B cell (primary cell): ENCODE measurements around the gene C16orf54. TPM values are rescaled to one million over a fixed set of nuclear protein-coding genes. Genes with fewer than 3 reads are reported as not detected.

Experiments
- ATAC-seq: fragments of 200-7000 bp; cut with Tn5 transposase; one replicate; pipeline ENCODE4 v1.10.0; 2021; ENCODE audit warnings: low read depth, mild to moderate bottlenecking, moderate number of reproducible peaks, moderate library complexity
- CTCF ChIA-PET: fragments of 350-600 bp; sonication (Branson Sonifier 250); formaldehyde crosslinking; loops from one replicate; lab custom pipeline; 2021; ENCODE audit warnings: antibody characterized with exemption, inconsistent platforms; lab: Charles Lee
- POLR2A ChIA-PET: fragments of 350-600 bp; sonication (Branson Sonifier 250); formaldehyde crosslinking; loops from one replicate; lab custom pipeline; 2021; ENCODE audit warnings: antibody characterized with exemption; lab: Charles Lee
- DNase-seq: peaks from one replicate; pipeline ENCODE4 v3.0.0; 2013
- H2AFZ ChIP-seq: 2 replicates; pipeline ENCODE4 v1.6.1; 2012; ENCODE audit warnings: mild to moderate bottlenecking, low read depth, low read length; ENCODE audit not compliant: insufficient read depth, poor library complexity, severe bottlenecking
- H3K27ac ChIP-seq, 2 donors: 1 replicate in 1 of 2; 2 replicates in 1 of 2; pipeline ENCODE4 v1.5.1; 2012 to 2013; ENCODE audit warnings: low read length in 2 of 2, mild to moderate bottlenecking in 2 of 2, moderate library complexity in 1 of 2
- H3K27me3 ChIP-seq, 4 experiments: fragments of 200-600 bp in 1 of 4; sonication (generic) in 1 of 4; replicated peaks in 1 of 4; 1 replicate in 2 of 4; 2 replicates in 2 of 4; pipeline versions ENCODE4 v1.6.1 to v1.7.0; 2013 to 2016; ENCODE audit warnings: low read length in 3 of 4, mild to moderate bottlenecking in 2 of 4, mixed read lengths in 1 of 4, moderate library complexity in 1 of 4; ENCODE audit not compliant: insufficient read depth in 4 of 4, control insufficient read depth in 3 of 4; ENCODE audit errors: control extremely low read depth in 1 of 4
- H3K36me3 ChIP-seq, 2 experiments: replicated peaks in 1 of 2; 1 replicate in 1 of 2; 2 replicates in 1 of 2; pipeline versions ENCODE4 v1.6.1 to v1.7.1; 2013; ENCODE audit warnings: low read length in 1 of 2; ENCODE audit not compliant: insufficient read depth in 2 of 2, control insufficient read depth in 1 of 2; ENCODE audit errors: control extremely low read depth in 1 of 2, extremely low read depth in 1 of 2
- H3K4me1 ChIP-seq, 2 donors: fragments of 200-600 bp in 1 of 2; sonication (generic) in 1 of 2; 1 replicate in 1 of 2; 2 replicates in 1 of 2; pipeline versions ENCODE4 v1.5.1 to v1.6.1; 2013 to 2017; ENCODE audit warnings: low read length in 2 of 2; ENCODE audit not compliant: control insufficient read depth in 2 of 2, insufficient read depth in 2 of 2
- H3K4me2 ChIP-seq: replicated peaks from 2 replicates; pipeline ENCODE3; 2012; ENCODE audit warnings: mild to moderate bottlenecking, low read depth, low read length; ENCODE audit not compliant: poor library complexity, severe bottlenecking
- H3K4me3 ChIP-seq, 5 experiments: fragments of 200-600 bp in 1 of 5; sonication (generic) in 1 of 5; 1 replicate in 3 of 5; 2 replicates in 2 of 5; pipeline versions ENCODE4 v1.5.1 to v1.7.0; 2011 to 2016; ENCODE audit warnings: low read length in 4 of 5, mild to moderate bottlenecking in 4 of 5, low read depth in 2 of 5, control low read depth in 1 of 5, moderate library complexity in 1 of 5; ENCODE audit not compliant: insufficient read depth in 1 of 5; ENCODE audit errors: control extremely low read depth in 1 of 5, extremely low read depth in 1 of 5
- H3K79me2 ChIP-seq: fragments of 200-600 bp; sonication (generic); one replicate; pipeline ENCODE4 v1.6.0; 2016; ENCODE audit warnings: low read length; ENCODE audit not compliant: control insufficient read depth, insufficient read depth
- H3K9ac ChIP-seq: fragments of 200-600 bp; sonication (generic); 2 replicates; pipeline ENCODE4 v1.6.1; 2017; ENCODE audit warnings: mild to moderate bottlenecking, low read length, moderate library complexity
- H3K9me3 ChIP-seq, 3 donors: one replicate each; pipeline versions ENCODE4 v1.6.1 to v1.7.1; 2013; ENCODE audit warnings: low read length in 2 of 3; ENCODE audit not compliant: control insufficient read depth in 2 of 3, insufficient read depth in 1 of 3; ENCODE audit errors: control extremely low read depth in 1 of 3
- H4K20me1 ChIP-seq: 2 replicates; pipeline ENCODE4 v1.6.0; 2012; ENCODE audit warnings: mild to moderate bottlenecking, low read length; ENCODE audit not compliant: insufficient read depth, control insufficient read depth, poor library complexity, severe bottlenecking
- H3K27ac Mint-ChIP-seq: one replicate; pipeline ENCODE4 v1.8.0; 2021; ENCODE audit warnings: mixed read lengths
- H3K27me3 Mint-ChIP-seq: one replicate; pipeline ENCODE4 v1.8.0; 2021; ENCODE audit warnings: mixed read lengths
- H3K4me1 Mint-ChIP-seq: one replicate; pipeline ENCODE4 v1.8.0; 2021; ENCODE audit warnings: mixed read lengths
- H3K4me3 Mint-ChIP-seq: one replicate; pipeline ENCODE4 v1.8.0; 2021; ENCODE audit warnings: mixed read lengths
- H3K9me3 Mint-ChIP-seq: one replicate; pipeline ENCODE4 v1.8.0; 2022; ENCODE audit warnings: mixed read lengths; ENCODE audit not compliant: insufficient read depth
- EZH2 ChIP-seq: IDR thresholded peaks from 2 replicates; pipeline ENCODE4 v1.6.1; 2012; ENCODE audit warnings: borderline replicate concordance, low read depth, mild to moderate bottlenecking, moderate library complexity, low read length; ENCODE audit not compliant: insufficient read depth, poor library complexity, severe bottlenecking
- WGBS: methylation state at CpG from one replicate; pipeline ENCODE4 v1.1.5; 2013; ENCODE audit warnings: missing lambda C conversion rate; ENCODE audit not compliant: insufficient coverage; 5-methylcytosine and 5-hydroxymethylcytosine counted together
- intact Hi-C: fragments of 100-400 bp; cut with micrococcal nuclease; formaldehyde crosslinking; loops from one replicate; pipeline ENCODE4 v1.10.0; 2022
- polyA plus RNA-seq: library from polyadenylated mRNA; depleted of rRNA; stranded (reverse); fragments of >200 nt; gene quantifications from 2 replicates; pipeline ENCODE4 v1.2.3, GENCODE V29; 2012
- total RNA-seq, 2 donors: library from RNA; stranded (reverse); fragments of 120-200 nt in 1 of 2; gene quantifications; 1 replicate in 1 of 2; 2 replicates in 1 of 2; pipeline versions ENCODE4 v1.2.3 to v1.2.4, GENCODE V29; 2013 to 2022
- TF ChIP-seq, protein P1 (sequence below): fragments of 200-600 bp; IDR thresholded peaks from one replicate; pipeline ENCODE4 v1.8.0; 2022; ENCODE audit warnings: antibody characterized with exemption, mild to moderate bottlenecking

The C16orf54 gene
- total and polyA plus RNA-seq, 2 donors (not counting 1 experiment from before 2014, with no cell fraction given): 44.0 to 68.3 TPM

DNA sequence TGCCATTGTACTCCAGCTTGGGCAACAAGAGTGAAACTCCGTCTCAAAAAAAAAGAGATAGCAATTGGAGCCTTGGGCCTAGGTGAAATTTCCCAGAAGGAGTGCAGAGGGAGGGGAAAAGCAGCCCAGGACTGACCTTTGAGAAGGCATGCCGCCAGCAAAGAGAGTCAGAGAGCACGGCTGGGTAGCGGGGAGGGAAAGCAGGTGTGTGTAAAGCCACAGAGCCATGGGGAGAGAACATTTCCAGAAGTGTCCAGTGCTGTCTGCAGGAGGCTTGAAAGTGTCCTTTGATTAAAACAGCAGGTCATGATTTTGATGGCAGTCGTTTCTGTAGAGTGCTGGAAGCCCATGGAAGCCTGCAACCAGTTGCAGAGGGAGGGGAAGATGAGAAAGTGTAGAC lies 8.1 kb downstream of the C16orf54 start:
- DNase-seq: no peak
- Histone ChIP-seq H3K27me3 (no peaks in the 10 kb centered on the region), H3K4me2 (peak overlapping the region; percentile 58), H2AFZ (no peak overlapping the region), H3K36me3 (peaks cover 0 to 21% of the 10 kb centered on the region in 2 experiments), H3K79me2 (peaks cover 56% of the 10 kb centered on the region), H3K9me3 (peaks cover 0 to under 1% (median 0%) of the 10 kb centered on the region in 3 donors), H3K27ac (no peak overlapping the region), H3K4me3 (no peak overlapping the region), H4K20me1 (peaks cover 11% of the 10 kb centered on the region), H3K9ac (no peak overlapping the region), H3K4me1 (peaks cover 39 to 54% of the 10 kb centered on the region in 2 donors)
- Mint-ChIP-seq H3K27ac (peak overlapping the region; percentile 90), H3K9me3 (no peaks in the 10 kb centered on the region), H3K4me3 (peak overlapping the region; percentile 66), H3K27me3 (no peaks in the 10 kb centered on the region), H3K4me1 (peaks cover 68% of the 10 kb centered on the region)
- intact Hi-C loops: loop anchor here (1.0 to 10.0 kb wide), 3 partner anchors 9 to 79 kb away; partner anchors contain the start of genes PAGR1 and QPRT
- WGBS: 94% methylated on average over 5 of the region's 5 CpGs
- ChIA-PET CTCF (interaction anchor here (1.0 to 1.2 kb wide), 2 partner anchors 8 to 111 kb away, joined by 3 to 10 read pairs; no protein-coding TSS in a partner anchor), POLR2A (interaction anchor here (0.6 kb wide), 1 partner anchor 1246 kb away, joined by 3 read pairs; the partner anchor contains the start of gene CLN3)
- TF ChIP-seq, protein P1, sequence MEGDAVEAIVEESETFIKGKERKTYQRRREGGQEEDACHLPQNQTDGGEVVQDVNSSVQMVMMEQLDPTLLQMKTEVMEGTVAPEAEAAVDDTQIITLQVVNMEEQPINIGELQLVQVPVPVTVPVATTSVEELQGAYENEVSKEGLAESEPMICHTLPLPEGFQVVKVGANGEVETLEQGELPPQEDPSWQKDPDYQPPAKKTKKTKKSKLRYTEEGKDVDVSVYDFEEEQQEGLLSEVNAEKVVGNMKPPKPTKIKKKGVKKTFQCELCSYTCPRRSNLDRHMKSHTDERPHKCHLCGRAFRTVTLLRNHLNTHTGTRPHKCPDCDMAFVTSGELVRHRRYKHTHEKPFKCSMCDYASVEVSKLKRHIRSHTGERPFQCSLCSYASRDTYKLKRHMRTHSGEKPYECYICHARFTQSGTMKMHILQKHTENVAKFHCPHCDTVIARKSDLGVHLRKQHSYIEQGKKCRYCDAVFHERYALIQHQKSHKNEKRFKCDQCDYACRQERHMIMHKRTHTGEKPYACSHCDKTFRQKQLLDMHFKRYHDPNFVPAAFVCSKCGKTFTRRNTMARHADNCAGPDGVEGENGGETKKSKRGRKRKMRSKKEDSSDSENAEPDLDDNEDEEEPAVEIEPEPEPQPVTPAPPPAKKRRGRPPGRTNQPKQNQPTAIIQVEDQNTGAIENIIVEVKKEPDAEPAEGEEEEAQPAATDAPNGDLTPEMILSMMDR: no peak
- no peak for TF ChIP-seq EZH2
- no peak for ATAC-seq

DNA sequence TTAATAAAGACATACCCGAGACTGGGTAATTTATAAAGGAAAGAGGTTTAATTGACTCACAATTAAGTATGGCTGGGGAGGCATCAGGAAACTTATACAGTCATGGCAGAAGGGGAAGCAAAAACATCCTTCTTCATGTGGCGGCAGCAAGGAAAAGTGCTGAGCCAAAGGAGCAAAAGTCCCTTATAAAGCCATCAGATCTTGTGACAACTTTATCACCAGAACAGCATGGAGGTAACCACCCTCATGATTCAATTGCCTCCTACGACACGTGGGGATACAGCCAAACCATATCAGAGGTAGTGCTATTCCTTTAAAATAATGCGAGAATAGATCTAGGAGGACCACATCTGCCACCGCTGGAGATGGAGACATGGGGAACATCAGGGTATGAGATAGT lies 9.0 kb downstream of the C16orf54 start:
- ATAC-seq: no peak
- H3K27me3 Mint-ChIP-seq: no peaks in the 10 kb centered on the region
- peaks cover 2% of the 10 kb centered on the region for H3K9me3 Mint-ChIP-seq
- Histone ChIP-seq H3K36me3 (peaks cover 0 to 13% of the 10 kb centered on the region in 2 experiments), H3K4me1 (peaks cover 36 to 54% of the 10 kb centered on the region in 2 donors), H3K4me3 (no peak overlapping the region), H3K9me3 (peaks cover 0 to 10% (median 0%) of the 10 kb centered on the region in 3 donors), H3K27me3 (no peaks in the 10 kb centered on the region), H2AFZ (no peak overlapping the region), H3K79me2 (peaks cover 46% of the 10 kb centered on the region), H4K20me1 (peaks cover 7% of the 10 kb centered on the region), H3K9ac (no peak overlapping the region), H3K4me2 (no peak overlapping the region), H3K27ac (no peak overlapping the region)
- DNase-seq: no peak
- intact Hi-C loops: loop anchor here (10.0 kb wide), 1 partner anchor 62 kb away; the partner anchor contains the start of gene QPRT
- H3K27ac Mint-ChIP-seq: peak overlapping the region; percentile 56
- 100% methylated on average over 1 of the region's 6 CpGs for WGBS
- CTCF ChIA-PET: interaction anchor here (1.0 to 1.4 kb wide), 3 partner anchors 7 to 48 kb away, joined by 3 to 4 read pairs (median 3); no protein-coding TSS in a partner anchor
- TF ChIP-seq, protein P1: no peak
- no peak for TF ChIP-seq EZH2
- peaks cover 64% of the 10 kb centered on the region for H3K4me1 Mint-ChIP-seq
- no peak overlapping the region for H3K4me3 Mint-ChIP-seq
- POLR2A ChIA-PET: no interaction called here
